GM18505 (cell line): ENCODE measurements around the gene SLC7A7.
"Not testable (repeated sequence)": the region's sequence is repeated elsewhere in the genome, so short reads cannot be mapped to it uniquely, and the experiment has no call there.

ENCODE experiments used
- ATAC-seq: cut with Tn5 transposase; IDR thresholded peaks from one replicate; pipeline ENCODE4 v1.9.1; 2021; ENCODE audit not compliant: unreplicated experiment
- POLR2A ChIP-seq: IDR thresholded peaks from 4 replicates; pipeline ENCODE4 v1.6.1; 2011; ENCODE audit warnings: borderline replicate concordance; ENCODE audit not compliant: insufficient read depth, insufficient read length; ENCODE audit errors: extremely low read depth

SLC7A7 gene

DNA sequence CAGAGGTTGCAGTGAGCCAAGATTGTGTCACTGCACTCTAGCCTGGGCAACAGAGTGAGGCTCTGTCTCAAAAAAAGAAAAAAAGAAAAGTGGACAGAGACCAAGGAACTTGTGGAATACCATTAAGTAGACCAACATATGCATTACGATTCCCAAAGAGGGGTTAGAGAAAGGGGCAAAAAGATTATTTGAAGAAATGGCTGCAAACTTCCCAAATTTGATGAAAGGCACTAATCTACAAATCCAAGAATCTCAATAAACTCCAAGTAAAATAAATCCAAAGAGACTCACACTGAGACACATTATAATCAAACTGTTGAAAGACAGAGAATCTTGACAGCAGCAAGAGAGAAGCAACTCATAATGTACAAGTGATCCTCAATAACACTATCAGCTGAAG is 53.5 kb downstream of the SLC7A7 start:
- no peak for ATAC-seq
- no peak for TF ChIP-seq POLR2A

DNA sequence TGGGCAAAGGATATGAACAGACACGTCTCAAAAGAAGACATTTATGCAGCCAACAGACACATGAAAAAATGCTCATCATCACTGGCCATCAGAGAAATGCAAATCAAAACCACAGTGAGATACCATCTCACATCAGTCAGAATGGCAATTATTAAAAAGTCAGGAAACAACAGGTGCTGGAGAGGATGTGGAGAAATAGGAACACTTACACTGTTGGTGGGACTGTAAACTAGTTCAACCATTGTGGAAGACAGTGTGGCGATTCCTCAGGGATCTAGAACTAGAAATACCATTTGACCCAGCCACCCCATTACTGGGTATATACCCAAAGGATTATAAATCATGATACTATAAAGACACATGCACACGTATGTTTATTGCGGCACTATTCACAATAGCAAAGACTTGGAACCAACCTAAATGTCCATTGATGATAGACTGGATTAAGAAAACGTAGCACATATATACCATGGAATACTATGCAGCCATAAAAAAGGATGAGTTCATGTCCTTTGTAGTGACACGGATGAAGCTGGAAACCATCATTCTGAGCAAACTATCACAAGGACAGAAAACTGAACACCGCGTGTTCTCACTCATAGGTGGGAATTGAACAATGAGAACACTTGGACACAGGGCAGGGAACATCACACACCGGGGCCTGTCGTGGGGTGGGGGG is 57.1 kb downstream of the SLC7A7 start:
- not testable (repeated sequence) for ATAC-seq

GRCh38 chr14:22753586-22753985 is 61.6 kb downstream of the SLC7A7 start:
- no peak for ATAC-seq
- TF ChIP-seq POLR2A, result no peak

DNA sequence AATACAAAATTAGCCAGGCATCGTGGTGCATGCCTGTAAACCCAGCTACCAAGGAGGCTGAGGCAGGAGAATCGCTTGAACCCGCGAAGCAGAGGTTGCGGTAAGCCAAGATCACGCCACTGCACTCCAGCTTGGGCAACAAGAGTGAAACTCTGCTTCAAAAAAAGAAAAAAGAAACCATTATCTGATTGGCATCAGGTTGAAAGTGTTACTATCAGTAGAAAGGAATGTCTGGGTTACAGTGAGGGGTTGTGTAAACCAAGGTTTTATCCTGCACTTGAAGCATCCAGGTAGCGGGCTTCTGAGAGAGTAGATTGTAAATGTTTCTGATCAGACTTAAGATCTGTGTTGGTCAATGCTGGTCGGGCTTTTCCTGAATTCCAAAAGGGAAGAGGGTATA is 62.8 kb downstream of the SLC7A7 start:
- TF ChIP-seq POLR2A, result no peak
- ATAC-seq, result no peak

DNA sequence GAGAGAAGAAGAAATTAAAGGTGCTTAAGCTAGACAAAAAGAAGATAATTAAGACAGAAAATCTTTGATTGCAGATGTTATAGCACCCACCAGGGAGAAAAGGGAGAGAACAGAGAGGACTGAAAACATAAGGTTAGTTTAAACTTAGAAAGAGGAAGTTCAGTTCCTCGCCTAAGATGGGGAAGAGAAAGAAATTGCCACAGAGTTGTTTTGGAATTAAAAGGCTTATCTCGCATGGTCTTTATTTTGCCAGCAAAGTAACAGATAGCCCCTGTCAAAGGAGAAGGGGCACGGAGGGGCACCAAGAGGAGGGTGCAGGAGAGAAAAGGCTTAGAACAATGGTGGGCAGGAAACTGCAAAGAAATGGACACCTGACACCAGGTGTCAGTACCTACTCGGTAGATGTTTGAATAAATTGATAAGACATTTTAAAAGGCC is 66.6 kb downstream of the SLC7A7 start:
- no peak for TF ChIP-seq POLR2A
- ATAC-seq, result no peak

- no peak for TF ChIP-seq POLR2A
- no peak for ATAC-seq
These were observed 67.0 kb downstream of the SLC7A7 start for GRCh38 chr14:22748206-22748605.

DNA sequence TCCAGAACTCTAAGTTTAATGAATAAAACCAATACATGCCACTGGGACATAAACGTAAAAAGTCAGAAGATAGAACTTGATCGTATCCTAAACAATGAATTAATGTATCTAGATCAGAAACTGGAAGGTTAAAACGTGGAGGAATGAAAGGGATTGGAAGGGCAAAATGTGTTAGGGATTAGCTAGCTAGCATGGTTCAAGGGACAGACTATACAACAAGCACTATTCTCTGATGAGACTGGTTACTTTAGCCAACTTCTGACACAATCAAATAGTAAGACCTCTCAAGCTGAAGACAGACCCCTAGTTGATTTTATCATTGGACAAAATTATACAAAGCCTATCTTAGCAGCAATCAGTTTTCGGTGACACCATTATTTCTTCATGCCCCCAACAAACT is 67.5 kb downstream of the SLC7A7 start:
- no peak for ATAC-seq
- TF ChIP-seq POLR2A, result no peak

- TF ChIP-seq POLR2A, result no peak
- no peak for ATAC-seq
These were observed 75.2 kb downstream of the SLC7A7 start for GRCh38 chr14:22740020-22740419.

- TF ChIP-seq POLR2A, result no peak
- ATAC-seq, result no peak
These were observed 75.8 kb downstream of the SLC7A7 start for GRCh38 chr14:22739423-22739822.

GRCh38 chr14:22737052-22737451 is 78.2 kb downstream of the SLC7A7 start:
- ATAC-seq, result peak; percentile 70
- TF ChIP-seq POLR2A, result no peak

DNA sequence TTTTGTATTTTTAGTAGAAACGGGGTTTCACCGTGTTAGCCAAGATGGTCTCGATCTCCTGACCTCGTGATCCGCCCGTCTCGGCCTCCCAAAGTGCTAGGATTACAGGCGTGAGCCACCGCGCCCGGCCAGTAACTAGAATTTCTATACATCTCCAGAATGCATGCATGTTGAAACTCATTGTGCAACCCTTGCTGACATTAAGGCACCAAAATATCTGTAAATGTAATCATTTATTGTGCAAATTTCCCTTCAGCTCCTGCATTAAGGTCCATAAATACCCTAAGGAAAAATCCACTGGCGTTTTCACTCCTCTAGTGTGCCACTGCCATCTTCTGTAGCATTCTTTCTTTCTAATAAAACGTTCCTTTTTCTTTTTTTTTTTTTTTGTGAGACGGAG is 78.9 kb downstream of the SLC7A7 start:
- ATAC-seq, result not testable (repeated sequence)

- ATAC-seq, result no peak
- no peak for TF ChIP-seq POLR2A
These were observed 80.1 kb downstream of the SLC7A7 start for GRCh38 chr14:22735096-22735495.

DNA sequence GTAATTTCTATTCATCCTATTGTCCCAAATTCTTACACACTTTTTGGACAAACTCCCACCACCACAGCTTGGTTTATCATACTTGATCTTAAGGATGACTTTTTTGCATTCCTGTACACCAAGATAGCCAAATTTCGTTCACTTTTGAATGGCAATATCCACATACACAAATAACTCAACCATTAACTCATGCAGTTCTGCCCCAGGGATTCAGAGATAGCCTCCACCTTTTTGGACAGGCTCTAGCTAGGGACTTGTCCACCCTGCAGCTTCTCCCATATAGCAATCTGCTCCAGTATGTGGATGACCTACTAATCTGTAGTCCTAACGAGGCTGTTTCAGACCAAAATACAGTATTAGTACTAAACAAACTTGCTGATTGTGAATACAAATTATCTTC is 81.4 kb downstream of the SLC7A7 start:
- ATAC-seq, result no peak
- no peak for TF ChIP-seq POLR2A

DNA sequence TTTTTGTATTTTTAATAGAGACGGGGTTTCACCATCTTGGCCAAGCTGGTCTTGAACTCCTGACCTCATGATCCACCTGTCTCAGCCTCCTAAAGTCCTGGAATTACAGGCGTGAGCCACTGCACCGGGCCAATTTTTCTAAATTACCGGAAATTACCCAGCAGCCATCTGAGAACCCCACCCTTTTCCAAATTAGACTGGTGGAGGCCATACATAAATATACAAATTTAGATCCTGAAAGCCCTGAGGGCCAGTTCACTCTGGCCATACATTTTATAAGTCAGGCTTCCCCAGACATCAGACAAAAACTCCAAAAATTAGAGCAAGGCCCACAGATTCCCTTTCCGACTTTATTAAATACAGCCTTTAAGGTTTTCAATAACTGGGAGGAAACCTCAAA is 83.2 kb downstream of the SLC7A7 start:
- not testable (repeated sequence) for ATAC-seq

GRCh38 chr14:22726012-22726411 is 89.2 kb downstream of the SLC7A7 start:
- TF ChIP-seq POLR2A, result no peak
- no peak for ATAC-seq

DNA sequence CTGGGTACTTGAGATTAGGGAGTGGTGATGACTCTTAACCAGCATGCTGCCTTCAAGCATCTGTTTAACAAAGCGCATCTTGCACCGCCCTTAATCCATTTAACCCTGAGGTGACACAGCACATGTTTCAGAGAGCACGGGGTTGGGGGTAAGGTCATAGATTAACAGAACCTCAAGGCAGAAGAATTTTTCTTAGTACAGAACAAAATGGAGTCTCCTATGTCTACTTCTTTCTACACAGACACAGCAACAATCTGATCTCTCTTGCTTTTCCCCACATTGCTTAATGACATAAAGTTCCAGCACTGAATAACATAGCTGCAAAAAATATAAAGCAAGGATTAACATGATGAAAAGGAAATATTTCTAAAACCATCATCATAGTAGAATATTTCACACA is 89.9 kb downstream of the SLC7A7 start:
- ATAC-seq, result not testable (repeated sequence)

GRCh38 chr14:22724847-22725246 is 90.4 kb downstream of the SLC7A7 start:
- ATAC-seq, result not testable (repeated sequence)
